SHP77 treated with DMSO at 0.1 percent for 48 hours (cell line): ENCODE results near the gene ABTB2.

ENCODE experiments used
- DNase-seq: peaks from one replicate; lab custom pipeline; 2025; lab: John Stamatoyannopoulos, UW

The ABTB2 gene

DNA sequence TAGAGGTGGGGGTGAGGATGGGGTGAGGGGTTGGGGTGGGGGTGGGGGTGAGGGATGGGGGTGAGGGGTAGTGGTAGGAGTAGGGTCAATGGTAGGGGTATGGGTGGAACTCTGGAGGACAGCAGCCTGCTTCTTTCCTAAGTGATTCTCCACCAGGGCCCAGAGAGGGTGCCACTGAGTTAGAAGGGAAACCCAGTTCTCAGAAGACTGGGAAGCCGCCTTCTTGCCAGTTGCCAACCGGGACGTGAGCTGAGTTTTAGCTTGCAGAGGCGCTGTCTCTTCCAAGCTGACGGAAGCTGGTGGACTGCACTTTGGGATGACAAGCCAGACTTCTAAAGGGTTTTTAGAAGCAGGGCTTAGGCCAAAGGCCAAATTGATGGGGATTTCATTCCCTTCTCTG is 148.0 kb downstream of the ABTB2 start:
- no peak for DNase-seq

DNA sequence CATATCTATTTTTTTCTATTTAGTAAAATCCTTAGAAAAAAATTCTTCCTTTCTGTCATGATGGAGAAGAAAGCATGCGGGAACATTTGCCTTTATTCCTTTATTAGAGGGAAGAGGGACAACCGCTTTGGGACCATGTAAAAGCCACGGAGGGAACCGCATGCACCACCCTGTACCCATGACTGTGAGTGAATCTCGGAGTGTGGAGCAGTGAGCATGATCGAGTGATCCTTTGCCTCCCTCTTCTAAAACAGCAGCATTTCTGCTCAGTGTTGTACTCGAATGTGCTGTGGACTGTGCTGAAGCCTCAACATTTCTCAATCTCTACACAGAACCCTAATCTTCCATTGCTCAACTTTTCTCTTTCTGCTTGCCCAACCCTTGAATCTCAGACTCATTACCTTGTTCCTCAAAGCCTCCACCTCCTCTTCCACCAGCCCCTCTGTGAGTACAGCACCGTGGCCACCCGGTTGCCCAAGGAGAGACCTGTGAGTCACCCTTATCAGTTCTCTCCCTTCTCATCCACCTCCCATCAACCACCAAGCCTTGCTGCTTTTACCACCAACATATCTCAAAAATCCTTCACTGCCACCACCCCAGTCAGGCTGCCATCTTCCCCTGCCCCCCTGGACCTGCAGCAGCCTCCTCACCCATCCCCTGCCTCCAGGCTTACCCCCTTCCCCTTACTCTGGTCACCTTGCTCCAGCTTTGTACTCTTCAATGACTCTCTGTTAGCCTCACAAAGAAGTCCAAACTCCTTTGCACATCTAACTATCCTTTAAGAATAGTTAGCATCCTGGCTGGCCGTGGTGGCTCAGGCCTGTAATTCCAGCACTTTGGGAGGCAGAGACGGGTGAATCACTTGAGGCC is 149.3 kb downstream of the ABTB2 start:
- DNase-seq, result no peak

DNA sequence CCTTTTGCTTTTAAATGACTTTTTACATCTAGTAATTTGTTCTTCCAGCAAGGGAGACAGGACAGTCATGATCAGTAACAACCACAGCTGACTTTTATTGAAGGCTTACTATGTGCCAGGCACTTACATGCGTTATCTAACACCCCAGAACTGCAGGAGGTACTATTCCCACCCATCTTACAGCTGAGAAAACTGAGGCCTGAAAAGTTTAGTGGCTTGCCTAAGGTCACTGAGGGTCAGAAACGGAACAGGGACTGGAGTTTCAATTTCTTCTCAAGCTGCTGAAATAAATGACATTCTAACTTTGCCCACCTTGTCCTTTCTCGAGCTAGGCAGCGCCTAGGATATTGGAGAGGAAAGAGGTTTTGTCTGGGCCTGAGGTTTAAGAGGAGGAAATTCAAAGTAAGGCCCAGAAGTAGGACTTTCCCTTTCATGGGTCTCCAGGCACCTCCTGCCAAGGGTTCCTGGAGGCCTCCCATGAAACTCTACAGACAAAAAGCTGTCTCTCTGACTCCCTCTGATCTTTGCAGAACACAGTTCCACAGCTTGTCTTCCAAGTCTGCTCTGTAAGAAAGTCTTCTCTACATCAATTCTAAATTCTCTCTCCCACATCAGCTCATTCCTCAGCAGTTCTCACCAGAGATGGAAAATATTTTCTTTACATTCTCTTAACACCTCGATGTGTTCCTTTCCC is 150.2 kb downstream of the ABTB2 start:
- no peak for DNase-seq

DNA sequence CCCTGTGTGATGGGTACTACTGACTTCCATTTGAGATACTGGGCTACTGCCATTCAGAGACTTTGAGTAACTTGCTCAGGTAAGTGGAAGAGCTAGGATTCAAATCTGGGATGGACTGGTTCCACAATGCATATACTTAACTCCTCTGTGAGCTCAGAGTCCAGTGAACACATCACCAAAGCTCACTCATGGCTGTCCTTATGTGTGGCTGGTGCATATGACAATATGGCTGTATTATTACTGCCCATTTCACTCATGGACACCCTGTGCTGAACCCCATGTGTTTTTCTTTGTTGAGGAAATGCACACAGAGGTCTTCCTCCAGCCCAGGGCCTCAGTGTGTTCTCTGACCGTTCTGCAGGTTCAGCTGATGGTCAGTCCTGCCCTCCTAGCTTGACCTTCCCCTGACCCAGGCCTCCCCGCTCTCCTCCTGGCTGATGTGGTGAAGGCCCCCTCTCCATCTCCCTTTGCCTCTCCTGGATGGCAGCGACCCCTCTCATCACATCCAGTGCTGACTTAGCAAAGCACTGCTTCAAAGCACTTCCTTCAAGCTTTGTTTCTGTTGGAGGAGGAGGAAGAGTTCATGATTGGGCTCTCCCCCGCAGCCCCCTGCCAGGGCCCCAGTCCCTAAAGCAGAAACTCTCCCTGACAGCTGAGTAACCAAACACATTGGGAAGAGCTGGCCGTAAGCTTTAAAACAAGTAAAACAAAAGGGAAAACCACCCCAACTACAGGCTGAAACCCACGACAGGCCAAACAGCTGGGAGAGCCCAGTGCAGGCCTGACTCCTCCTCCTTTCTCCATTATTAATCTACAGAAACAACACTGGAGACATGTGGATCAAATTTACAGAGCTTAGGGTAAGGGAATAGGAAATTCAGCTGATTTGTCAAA is 151.2 kb downstream of the ABTB2 start:
- DNase-seq, result no peak

DNA sequence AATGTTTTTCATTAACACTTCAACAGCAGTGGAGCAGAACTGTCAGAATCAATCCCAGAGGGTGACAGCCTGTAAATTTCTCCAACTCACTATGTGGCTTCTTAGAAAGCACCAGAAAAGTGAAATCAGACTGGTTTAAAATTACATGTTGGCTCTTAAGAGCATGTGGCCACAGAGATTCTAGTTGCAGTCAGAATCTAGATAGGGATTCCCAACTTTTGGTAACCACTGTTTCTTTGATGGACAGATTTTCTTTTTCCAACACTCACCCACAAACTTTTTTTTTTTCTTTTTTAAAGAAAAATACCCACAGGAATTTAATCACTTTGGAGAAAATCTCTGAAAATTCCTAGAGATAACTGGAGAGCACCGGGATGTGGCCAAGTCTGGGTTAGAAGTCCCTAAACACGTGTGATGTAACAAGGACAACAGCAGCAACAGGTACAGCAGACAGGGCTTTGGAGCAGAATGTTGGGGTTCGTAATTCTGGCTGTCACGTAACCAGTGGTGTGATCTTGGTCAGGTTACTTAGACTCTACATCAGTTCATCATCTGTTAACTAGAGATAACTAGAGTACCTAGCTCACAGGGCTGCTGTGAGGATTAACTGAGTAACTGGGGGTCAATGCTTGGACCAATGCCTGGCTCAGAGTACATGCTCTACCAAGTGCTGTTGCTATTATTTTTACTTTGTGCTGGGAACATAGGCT is 152.3 kb downstream of the ABTB2 start:
- no peak for DNase-seq

DNA sequence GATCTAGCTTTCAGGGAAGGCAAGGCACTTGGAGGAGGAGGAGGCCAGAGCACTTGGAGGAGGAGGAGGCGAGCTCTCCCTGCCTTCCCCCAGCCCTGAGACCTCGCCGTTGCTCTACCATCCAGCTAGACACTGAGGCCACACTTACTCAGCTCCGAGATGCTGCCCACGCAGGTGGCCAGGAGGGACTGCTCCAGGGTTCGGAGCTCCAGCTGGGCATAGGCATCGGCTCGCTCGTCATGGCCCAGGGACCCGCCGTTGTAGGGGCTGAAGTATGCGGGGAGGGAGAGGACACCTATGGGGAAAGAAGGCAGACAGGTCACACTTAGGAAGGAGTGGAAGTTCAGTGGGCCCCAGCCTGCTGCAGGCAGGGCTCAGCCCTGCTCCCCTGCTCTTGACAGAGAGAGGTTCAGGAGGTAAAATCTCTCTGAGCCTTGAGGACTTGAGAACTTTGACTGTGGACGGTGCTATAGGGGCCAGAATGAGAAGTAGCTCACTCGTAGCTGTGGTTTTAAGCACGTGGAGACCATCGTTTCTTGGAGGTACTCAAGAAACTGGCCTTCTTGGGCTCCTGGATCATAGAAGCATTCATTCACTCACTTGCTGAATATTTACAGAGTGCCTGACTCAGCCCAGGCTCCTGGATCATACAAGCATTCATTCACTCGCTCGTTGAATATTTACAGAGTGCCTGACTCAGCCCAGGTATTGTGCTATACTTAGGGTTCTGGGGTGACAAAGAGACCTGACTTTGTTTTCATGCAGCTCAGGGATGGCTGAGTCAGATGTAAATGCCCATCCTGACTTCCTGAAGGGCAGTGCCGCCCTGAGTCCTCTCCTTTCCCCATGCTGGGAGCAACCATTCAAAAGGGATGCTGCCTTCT is 153.2 kb downstream of the ABTB2 start:
- DNase-seq, result no peak

DNA sequence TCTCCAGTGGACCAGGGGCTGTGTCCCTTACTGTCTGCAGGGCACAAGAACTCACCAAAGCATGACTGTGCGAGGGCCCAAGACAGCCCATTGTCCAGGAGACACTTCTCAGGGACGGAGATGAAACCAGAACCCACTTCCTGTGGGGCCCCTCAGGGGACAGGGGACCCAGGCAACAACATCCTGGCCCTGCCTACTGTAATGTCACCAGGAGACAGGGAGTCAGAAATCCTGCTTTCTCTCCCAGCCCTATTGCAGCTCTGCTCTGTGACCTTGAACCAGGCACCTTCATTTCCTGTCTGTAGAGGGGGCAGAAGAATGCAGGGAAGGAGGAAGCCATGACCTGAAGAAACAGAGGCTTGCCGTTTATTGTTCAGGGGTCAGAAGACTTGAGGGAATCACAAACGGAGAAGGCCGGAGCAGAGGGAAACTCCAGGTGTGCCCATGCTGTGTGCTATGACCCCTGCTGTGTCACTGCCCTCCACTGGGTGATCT is 154.4 kb downstream of the ABTB2 start:
- DNase-seq, result no peak

DNA sequence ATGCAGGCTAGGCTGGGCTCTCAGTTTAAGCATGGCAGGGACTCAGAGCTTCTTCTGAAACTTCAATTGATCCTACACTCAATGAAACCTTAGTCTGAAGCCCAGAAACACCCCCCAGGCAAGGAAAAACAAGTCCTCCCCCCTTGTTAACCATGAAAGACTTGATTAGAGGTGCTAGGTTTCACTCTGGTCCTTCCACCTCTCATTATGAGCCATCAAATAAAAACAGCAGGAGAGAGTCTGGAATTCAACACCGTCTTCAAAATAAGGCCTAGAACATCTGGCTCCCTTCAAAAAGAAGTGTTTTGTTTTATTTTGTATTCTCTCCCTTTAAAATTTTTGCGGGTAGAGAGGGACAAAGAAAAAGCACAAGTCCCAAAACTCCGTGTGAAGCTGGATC is 156.7 kb downstream of the ABTB2 start:
- no peak for DNase-seq

DNA sequence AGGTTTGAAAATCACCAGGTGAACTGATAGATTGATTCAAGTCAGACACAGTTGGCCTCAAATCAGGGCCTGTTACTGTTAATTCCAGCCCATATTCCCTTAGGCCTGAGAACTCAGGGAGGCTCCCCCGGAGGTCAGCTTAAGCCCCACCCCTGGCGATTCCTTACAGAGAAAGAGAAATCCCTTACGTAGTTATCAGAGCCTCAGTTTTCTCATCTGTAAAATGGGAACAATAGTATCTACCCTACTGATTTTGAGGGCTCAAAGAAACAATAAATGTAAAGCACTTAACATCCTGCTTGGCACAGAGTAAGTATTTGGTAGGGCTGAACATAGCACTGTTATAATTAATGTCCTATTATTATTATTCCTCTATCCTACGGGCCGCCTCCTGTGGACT is 158.3 kb downstream of the ABTB2 start:
- DNase-seq, result no peak

DNA sequence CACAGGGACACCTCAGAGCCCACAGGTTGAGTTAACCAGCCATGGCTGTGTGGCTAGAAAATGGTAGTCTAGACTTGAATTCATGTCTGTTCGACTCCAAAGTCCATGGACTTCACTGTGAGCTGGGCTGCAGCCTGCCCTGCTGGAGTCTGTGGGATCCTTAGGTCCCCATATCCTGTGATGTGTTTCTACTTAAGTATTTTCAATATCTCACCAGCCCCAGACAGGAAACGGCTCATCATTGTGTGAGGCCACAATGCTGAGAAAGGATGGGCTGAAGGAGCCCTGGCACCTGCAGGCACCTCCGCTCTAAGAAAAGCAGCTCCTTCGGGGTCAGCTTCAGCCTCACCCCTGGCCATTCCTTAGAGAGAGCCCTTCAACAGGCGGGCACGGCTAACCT is 159.3 kb downstream of the ABTB2 start:
- DNase-seq, result no peak

DNA sequence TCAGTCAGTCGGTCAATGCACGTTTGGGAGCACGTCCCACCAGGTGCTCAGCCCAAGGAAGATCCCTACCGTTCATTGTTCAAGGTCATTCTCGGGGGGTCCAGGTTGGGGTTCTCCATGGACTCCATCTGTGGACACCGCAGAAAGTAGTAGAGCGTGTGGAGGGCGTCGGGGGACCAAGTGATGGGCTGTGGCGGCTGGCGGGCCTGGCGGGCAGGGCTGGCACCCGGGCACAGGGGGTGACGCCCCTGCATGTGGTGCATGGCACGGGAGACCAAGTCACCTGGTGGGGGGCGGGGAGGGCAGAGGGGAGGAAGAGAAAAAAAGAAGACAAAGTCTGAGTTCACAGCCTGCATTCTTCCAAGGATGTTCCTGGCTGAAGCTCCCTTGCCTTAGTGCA is 160.6 kb downstream of the ABTB2 start:
- DNase-seq, result no peak

DNA sequence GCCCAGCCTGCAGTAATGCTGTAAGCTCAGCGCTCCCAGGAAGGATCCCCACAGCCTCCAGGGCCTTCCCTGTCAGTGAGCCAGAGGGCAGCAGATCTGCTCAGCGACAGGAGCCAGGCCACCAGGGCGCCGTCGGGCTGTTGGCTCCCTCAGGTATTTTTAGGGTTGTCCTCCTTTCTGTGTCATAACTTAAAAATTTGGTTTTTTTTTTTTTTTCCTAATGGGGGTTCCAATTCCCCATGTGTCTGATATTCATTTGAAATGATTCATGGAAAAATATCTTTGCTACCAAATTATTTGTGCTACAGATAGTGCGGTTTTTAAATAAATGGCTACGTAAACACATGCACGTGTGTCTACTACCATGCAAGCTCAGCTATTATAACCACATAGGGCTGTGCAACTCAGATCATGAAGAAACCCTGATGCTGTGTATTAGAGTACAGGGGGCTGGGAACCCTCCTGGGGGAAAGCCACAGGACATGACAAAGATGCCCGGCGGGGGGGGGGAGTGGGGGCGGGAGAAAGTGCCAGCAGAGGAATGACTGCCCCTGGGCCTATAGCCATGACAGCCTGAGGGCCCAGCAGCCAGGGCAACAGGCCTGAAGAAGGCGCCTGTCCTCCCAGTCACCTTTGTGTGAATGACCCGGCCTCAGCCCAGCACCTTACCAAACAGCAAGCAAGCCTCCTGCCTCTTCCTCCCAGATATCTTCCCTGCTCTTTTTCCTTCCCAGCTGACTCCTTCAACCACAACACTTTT is 163.1 kb downstream of the ABTB2 start:
- DNase-seq, result no peak

DNA sequence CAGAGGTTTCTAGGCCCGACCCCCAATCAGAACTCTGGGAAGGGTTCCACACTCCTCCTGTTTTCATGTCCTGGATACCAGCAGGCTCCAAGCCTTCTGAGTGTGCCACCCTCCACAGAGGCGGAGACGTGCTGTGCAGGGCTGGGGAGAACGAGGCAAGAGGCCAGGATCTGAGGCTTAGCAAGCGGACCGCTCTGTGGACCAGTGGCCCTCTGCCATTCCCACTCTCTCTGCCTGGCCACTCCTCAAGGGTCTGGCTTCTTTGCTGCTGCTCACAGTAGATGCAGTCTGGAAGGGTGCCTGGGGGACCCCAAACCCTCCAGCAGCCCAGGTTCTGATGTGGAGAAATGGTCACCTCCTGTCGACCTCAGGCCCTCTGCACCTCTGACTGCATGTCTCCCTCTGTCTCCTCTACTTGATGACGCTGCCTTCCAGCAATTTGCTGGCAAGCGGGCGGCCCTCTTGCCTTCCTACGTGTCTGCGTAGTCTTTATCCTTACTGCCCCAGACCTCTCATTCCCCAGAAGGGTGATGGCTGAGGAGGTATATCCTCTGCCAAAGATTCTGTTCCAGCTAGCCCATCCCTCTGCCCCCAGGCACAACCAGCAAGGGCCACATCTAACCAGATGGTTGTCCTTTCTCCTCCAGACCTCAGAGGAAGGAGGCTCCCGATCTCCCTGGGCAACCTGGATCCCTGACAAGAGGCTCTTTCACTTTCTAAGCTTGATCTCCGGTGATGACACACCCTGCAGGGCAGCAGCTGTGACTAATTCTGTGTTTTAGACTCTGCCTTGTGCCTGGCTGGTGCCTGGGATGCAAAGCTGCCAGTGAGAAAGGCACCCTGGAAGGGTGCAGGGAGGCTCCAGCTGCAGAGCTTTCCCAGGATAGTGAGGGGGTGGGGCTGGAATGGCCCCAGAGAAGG is 165.1 kb downstream of the ABTB2 start:
- DNase-seq, result no peak

DNA sequence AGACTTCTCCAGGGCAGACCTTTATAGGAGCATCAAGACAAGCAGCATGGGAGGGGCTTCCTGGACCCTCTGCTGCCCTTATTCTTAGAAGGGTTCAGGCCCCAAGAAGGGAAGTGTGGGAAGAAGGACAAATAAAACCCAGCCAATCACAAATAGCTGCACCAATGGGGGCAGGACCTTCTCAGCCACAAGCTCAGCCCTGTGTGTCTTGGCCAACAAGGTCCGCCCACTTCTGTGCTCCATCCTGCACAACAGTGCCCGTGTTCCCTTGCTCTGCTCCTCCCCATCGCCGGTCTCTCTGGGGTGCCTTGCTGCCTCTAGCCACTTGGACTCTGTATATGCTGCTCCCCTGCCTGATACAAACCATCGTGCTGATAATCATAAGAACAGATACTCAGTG is 166.2 kb downstream of the ABTB2 start:
- no peak for DNase-seq

DNA sequence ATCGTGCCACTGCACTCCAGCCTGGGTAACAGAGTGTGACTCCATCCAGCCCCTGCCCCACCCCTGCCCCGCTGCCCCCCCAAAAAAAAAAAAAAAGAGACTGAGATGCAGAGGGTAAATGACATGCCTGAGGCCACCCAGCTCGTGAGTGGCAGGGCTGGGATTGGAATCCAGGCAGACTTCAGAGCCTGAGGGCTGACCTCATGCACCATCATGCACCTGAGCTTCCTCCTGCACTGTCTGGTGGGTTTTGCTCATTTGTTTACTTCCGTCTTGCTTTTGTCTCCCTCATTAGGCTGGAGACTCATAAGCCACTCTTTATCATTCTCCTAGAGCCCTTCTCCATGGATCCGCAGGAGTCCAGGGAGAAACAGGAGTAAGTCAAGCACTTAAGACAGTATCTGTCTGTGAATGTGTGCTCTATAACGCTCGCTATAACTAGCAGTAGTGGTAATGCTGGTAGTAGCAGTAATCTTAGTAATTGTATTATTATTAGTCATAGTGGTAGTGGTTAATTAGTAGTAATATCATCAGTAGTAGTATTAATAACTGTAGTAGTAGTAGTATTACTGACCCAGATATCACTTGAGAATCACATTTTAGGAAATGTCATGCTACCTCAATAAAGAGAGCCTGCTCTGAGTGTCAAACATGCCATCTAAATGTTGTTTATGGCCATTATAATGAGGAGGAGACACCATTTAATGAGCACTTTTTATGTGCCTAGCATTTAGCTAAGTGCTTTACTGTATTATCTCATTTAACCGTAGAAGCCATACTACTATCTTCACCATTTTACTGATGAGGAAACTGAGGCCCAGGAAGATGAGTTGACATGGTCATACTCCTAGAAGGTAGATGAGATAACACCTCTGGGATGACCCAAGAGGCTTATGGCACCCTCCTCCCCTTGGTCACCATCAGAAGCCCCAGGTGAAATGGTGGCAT is 167.3 kb downstream of the ABTB2 start:
- no peak for DNase-seq

DNA sequence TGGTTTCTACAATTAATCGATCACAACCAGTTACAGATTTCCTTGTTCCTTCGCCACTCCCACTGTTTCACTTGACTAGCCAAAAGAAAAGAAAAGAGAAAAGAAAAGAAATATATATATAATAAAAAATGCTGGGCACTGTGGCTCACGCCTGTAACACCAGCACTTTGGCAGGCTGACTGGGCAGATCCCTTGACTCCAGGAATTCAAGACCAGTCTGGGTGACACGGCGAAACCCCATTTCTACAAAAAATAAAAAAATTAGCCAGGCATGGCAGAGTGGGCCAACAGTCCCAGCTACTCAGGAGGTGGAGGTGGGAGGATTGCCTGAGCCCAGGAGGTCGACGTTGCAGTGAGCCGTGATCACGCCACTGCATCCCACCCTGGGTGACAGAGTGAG is 168.6 kb downstream of the ABTB2 start:
- no peak for DNase-seq

DNA sequence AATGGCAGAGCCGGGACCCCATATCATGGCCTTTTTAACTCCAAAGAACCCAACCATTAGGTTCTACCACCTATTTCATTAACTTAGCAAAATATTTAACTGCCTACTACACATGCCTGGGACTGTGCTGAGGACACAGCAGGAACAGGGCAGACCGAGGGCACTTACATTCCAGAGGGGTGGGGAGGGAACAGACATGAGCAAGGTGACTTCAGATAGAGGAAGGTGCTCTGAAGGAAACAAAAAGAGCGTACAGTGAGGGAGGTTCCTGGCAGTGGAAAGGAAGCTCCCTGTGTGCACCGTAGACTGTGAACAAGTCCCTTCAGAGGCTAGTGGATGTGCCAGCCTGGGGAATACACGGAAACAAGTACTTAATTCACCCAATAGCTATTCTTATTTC is 169.6 kb downstream of the ABTB2 start:
- DNase-seq, result no peak
